Skeletal muscle tissue (tissue), 4 donors: ENCODE measurements around the gene CPLX4. TPM values are rescaled to one million over a fixed set of nuclear protein-coding genes. Genes with fewer than 3 reads are reported as not detected.

Source experiments
- H3K27ac ChIP-seq: one replicate; pipeline ENCODE4 v1.7.0; 2013; ENCODE audit warnings: mild to moderate bottlenecking, low read depth, low read length, inconsistent platforms
- H3K27me3 ChIP-seq, 3 donors: one replicate each; pipeline ENCODE4 v1.7.0; 2013; ENCODE audit warnings: low read length in 3 of 3; ENCODE audit not compliant: control insufficient read depth in 3 of 3, insufficient read depth in 3 of 3
- H3K36me3 ChIP-seq, 3 donors: one replicate each; pipeline ENCODE4 v1.7.0; 2013; ENCODE audit warnings: low read length in 3 of 3; ENCODE audit not compliant: control insufficient read depth in 3 of 3, insufficient read depth in 3 of 3
- H3K4me1 ChIP-seq, 3 donors: one replicate each; pipeline ENCODE4 v1.7.0; 2013; ENCODE audit warnings: low read length in 3 of 3, mild to moderate bottlenecking in 3 of 3; ENCODE audit not compliant: control insufficient read depth in 3 of 3, insufficient read depth in 3 of 3
- H3K4me3 ChIP-seq, 3 donors: one replicate each; pipeline ENCODE4 v1.7.0; 2013; ENCODE audit warnings: low read length in 3 of 3
- H3K9ac ChIP-seq, 3 donors: one replicate each; pipeline ENCODE4 v1.7.0; 2013; ENCODE audit warnings: low read length in 3 of 3, mild to moderate bottlenecking in 3 of 3, moderate library complexity in 2 of 3, low read depth in 1 of 3
- H3K9me3 ChIP-seq, 3 donors: one replicate each; pipeline ENCODE4 v1.7.0; 2013; ENCODE audit warnings: low read length in 3 of 3; ENCODE audit not compliant: control insufficient read depth in 3 of 3
- total RNA-seq: library from RNA; depleted of rRNA; stranded (reverse); fragments of >200 nt; gene quantifications from one replicate; pipeline ENCODE4 v1.2.3, GENCODE V29; 2014
- donor health status: Osteomylitis.

The CPLX4 gene
- total RNA-seq, 1 donor from 2014 or later: not detected

- H3K4me1 ChIP-seq: peaks cover 3 to 6% (median 5%) of the 10 kb centered on the region in 3 donors
- H3K9ac ChIP-seq: no peak overlapping the region
- no peak overlapping the region for H3K27ac ChIP-seq
- no peak overlapping the region for H3K4me3 ChIP-seq
- H3K36me3 ChIP-seq: no peaks in the 10 kb centered on the region
- no peaks in the 10 kb centered on the region for H3K9me3 ChIP-seq
- H3K27me3 ChIP-seq: peaks cover 5 to 16% (median 10%) of the 10 kb centered on the region in 3 donors
These were observed 6.8 kb downstream of the CPLX4 start for GRCh38 chr18:59311631-59312030.

- H3K4me3 ChIP-seq: peak overlapping the region; percentile 26 to 60 (median 52)
- H3K9me3 ChIP-seq: no peaks in the 10 kb centered on the region
- H3K9ac ChIP-seq: peak overlapping the region; percentile 2 to 53 (median 45)
- peaks cover 3 to 6% (median 5%) of the 10 kb centered on the region in 3 donors for H3K4me1 ChIP-seq
- H3K36me3 ChIP-seq: no peaks in the 10 kb centered on the region
- H3K27me3 ChIP-seq: peaks cover 8 to 20% (median 19%) of the 10 kb centered on the region in 3 donors
- no peak overlapping the region for H3K27ac ChIP-seq
These were observed 9.6 kb downstream of the CPLX4 start for GRCh38 chr18:59308938-59309260.

GRCh38 chr18:59308248-59308937 lies 10.1 kb downstream of the CPLX4 start:
- H3K36me3 ChIP-seq: no peaks in the 10 kb centered on the region
- peaks cover 3 to 6% (median 5%) of the 10 kb centered on the region in 3 donors for H3K4me1 ChIP-seq
- H3K9me3 ChIP-seq: no peaks in the 10 kb centered on the region
- H3K9ac ChIP-seq: peak overlapping the region; percentile 2 to 53 (median 45)
- H3K4me3 ChIP-seq: peak overlapping the region; percentile 26 to 60 (median 52)
- H3K27me3 ChIP-seq: peaks cover 8 to 20% (median 19%) of the 10 kb centered on the region in 3 donors
- no peak overlapping the region for H3K27ac ChIP-seq

- Histone ChIP-seq H3K27me3 (peaks cover 8 to 20% (median 12%) of the 10 kb centered on the region in 3 donors), H3K4me3 (no peak overlapping the region)
These were observed 11.8 kb downstream of the CPLX4 start for GRCh38 chr18:59306640-59307039.

GRCh38 chr18:59305295-59305694 lies 13.2 kb downstream of the CPLX4 start:
- Histone ChIP-seq H3K27ac (no peak overlapping the region), H3K9me3 (no peaks in the 10 kb centered on the region), H3K4me3 (no peak overlapping the region), H3K36me3 (no peaks in the 10 kb centered on the region), H3K9ac (no peak overlapping the region), H3K27me3 (peaks cover 8 to 16% (median 9%) of the 10 kb centered on the region in 3 donors), H3K4me1 (peaks cover 3 to 6% (median 5%) of the 10 kb centered on the region in 3 donors)

More at GRCh38 chr18:59306640-59307039, 11.8 kb downstream of the CPLX4 start:
- H3K9me3 ChIP-seq: no peaks in the 10 kb centered on the region
- H3K36me3 ChIP-seq: no peaks in the 10 kb centered on the region
- no peak overlapping the region for H3K27ac ChIP-seq
- H3K9ac ChIP-seq: no peak overlapping the region
- peaks cover 3 to 6% (median 5%) of the 10 kb centered on the region in 3 donors for H3K4me1 ChIP-seq

- Histone ChIP-seq H3K27me3 (peaks cover 8 to 16% (median 13%) of the 10 kb centered on the region in 3 donors), H3K9me3 (no peaks in the 10 kb centered on the region), H3K36me3 (no peaks in the 10 kb centered on the region), H3K27ac (no peak overlapping the region), H3K9ac (no peak overlapping the region), H3K4me1 (peaks cover 1 to 4% (median 2%) of the 10 kb centered on the region in 3 donors), H3K4me3 (no peak overlapping the region)
These were observed 14.7 kb downstream of the CPLX4 start for GRCh38 chr18:59303656-59304195.

GRCh38 chr18:59303006-59303405 lies 15.4 kb downstream of the CPLX4 start:
- no peaks in the 10 kb centered on the region for H3K36me3 ChIP-seq
- no peak overlapping the region for H3K4me3 ChIP-seq
- H3K9ac ChIP-seq: no peak overlapping the region
- H3K27me3 ChIP-seq: peaks cover 7 to 18% (median 13%) of the 10 kb centered on the region in 3 donors
- no peak overlapping the region for H3K27ac ChIP-seq
- H3K9me3 ChIP-seq: no peaks in the 10 kb centered on the region
- H3K4me1 ChIP-seq: no peaks in the 10 kb centered on the region

- H3K27me3 ChIP-seq: peaks cover 3 to 21% (median 8%) of the 10 kb centered on the region in 3 donors
- H3K36me3 ChIP-seq: no peaks in the 10 kb centered on the region
- no peak overlapping the region for H3K9ac ChIP-seq
- H3K4me3 ChIP-seq: no peak overlapping the region
- no peaks in the 10 kb centered on the region for H3K9me3 ChIP-seq
- H3K4me1 ChIP-seq: no peaks in the 10 kb centered on the region
- H3K27ac ChIP-seq: no peak overlapping the region
These were observed 16.5 kb downstream of the CPLX4 start for GRCh38 chr18:59301929-59302328.

GRCh38 chr18:59300676-59301285 lies 17.7 kb downstream of the CPLX4 start:
- no peak overlapping the region for H3K27ac ChIP-seq
- no peak overlapping the region for H3K9ac ChIP-seq
- H3K4me1 ChIP-seq: no peaks in the 10 kb centered on the region
- no peaks in the 10 kb centered on the region for H3K36me3 ChIP-seq
- peaks cover 3 to 22% (median 8%) of the 10 kb centered on the region in 3 donors for H3K27me3 ChIP-seq
- no peaks in the 10 kb centered on the region for H3K9me3 ChIP-seq
- no peak overlapping the region for H3K4me3 ChIP-seq

GRCh38 chr18:59298871-59299270 lies 19.6 kb downstream of the CPLX4 start:
- Histone ChIP-seq H3K27ac (no peak overlapping the region), H3K36me3 (no peaks in the 10 kb centered on the region), H3K9ac (no peak overlapping the region), H3K4me3 (no peak overlapping the region), H3K9me3 (no peaks in the 10 kb centered on the region), H3K4me1 (no peaks in the 10 kb centered on the region), H3K27me3 (peaks cover 0 to 15% (median 13%) of the 10 kb centered on the region in 3 donors)
